Activated CD8-positive, alpha-beta memory T cell treated with anti-CD3 and anti-CD28 coated beads, Interleukin-2, amount 50 U/mL, for 48 hours (primary cell): ENCODE results near the gene FUCA2.
"Not testable (repeated sequence)": the region's sequence is repeated elsewhere in the genome, so short reads cannot be mapped to it uniquely, and the experiment has no call there.

Experiments used
- DNase-seq: peaks from one replicate; pipeline ENCODE4 v3.0.0-alpha.2; 2020

Gene FUCA2

GRCh38 chr6:143490244-143490643 lies 21.3 kb downstream of the FUCA2 start:
- no peak for DNase-seq

- DNase-seq, result no peak
Observed at GRCh38 chr6:143486752-143487151, 24.8 kb downstream of the FUCA2 start.

GRCh38 chr6:143485967-143486366 lies 25.6 kb downstream of the FUCA2 start:
- no peak for DNase-seq

- DNase-seq, result no peak
Observed at GRCh38 chr6:143482593-143482992, 28.9 kb downstream of the FUCA2 start.

- no peak for DNase-seq
Observed at GRCh38 chr6:143478479-143479062, 32.9 kb downstream of the FUCA2 start.

GRCh38 chr6:143476545-143476944 lies 35.0 kb downstream of the FUCA2 start:
- no peak for DNase-seq

- DNase-seq, result no peak
Observed at GRCh38 chr6:143471822-143472221, 39.7 kb downstream of the FUCA2 start.

- not testable (repeated sequence) for DNase-seq
Observed at GRCh38 chr6:143468823-143469222, 42.7 kb downstream of the FUCA2 start.

GRCh38 chr6:143468026-143468425 lies 43.5 kb downstream of the FUCA2 start:
- DNase-seq, result no peak

- DNase-seq, result no peak
Observed at GRCh38 chr6:143465546-143465945, 46.0 kb downstream of the FUCA2 start.

GRCh38 chr6:143457563-143458359 lies 53.8 kb downstream of the FUCA2 start:
- DNase-seq, result no peak

- DNase-seq, result no peak
Observed at GRCh38 chr6:143451531-143451930, 60.0 kb downstream of the FUCA2 start.

GRCh38 chr6:143450453-143451371 lies 60.8 kb downstream of the FUCA2 start, which contains the start of the genes ADAT2 and PEX3:
TSS of gene ADAT2 (minus strand) at chr6:143450695. CDS start at chr6:143450658, 37 bp downstream.
TSS of gene PEX3 (plus strand) at chr6:143450805. CDS start at chr6:143451043, 238 bp downstream.
- DNase-seq, result peak; percentile 96

- peak; percentile 71 for DNase-seq
Observed at GRCh38 chr6:143449714-143450452, 61.6 kb downstream of the FUCA2 start.

- DNase-seq, result no peak
Observed at GRCh38 chr6:143449082-143449713, 62.3 kb downstream of the FUCA2 start.

GRCh38 chr6:143447865-143448264 lies 63.7 kb downstream of the FUCA2 start:
- not testable (repeated sequence) for DNase-seq
